HG02610 (cell line): ENCODE data around the gene SLC25A53.
"Not testable (repeated sequence)": the region's sequence is repeated elsewhere in the genome, so short reads cannot be mapped to it uniquely, and the experiment has no call there.

Experiments used
- ATAC-seq: cut with Tn5 transposase; IDR thresholded peaks from one replicate; pipeline ENCODE4 v1.9.1; 2021; ENCODE audit warnings: mild to moderate bottlenecking, moderate library complexity; ENCODE audit not compliant: unreplicated experiment

SLC25A53 gene

DNA sequence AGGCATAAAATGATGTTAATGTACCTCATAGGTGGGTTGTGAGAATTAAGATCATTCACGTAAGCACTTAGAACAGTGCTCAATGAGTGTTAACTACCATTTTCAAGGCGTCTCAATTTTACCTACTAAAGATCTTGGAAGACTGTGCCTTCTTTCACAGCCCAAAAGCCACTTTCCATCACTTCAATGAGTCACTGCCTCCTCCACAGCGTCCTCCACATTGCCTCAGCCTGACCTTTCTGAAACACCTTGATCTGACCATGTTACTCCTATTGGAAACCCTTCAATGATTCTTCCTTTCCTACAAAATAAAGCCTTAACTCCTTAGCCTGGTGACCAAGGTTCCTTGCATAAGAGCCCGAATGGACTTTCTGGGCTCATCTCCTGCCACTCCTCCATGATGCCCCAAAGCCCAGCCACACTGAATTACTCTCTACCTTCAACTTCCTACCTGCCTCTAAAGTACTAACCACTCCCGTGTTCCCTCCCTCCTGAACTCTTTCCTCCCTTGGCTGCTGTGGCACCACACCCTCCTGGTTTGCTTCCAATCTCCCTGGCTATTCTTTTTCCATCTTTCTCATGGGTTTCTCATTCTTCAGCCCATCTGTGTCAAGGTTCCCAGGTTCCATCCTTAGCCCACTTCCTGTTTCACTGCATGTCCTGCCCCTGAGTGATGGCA is 22.1 kb downstream of the SLC25A53 start:
- no peak for ATAC-seq

DNA sequence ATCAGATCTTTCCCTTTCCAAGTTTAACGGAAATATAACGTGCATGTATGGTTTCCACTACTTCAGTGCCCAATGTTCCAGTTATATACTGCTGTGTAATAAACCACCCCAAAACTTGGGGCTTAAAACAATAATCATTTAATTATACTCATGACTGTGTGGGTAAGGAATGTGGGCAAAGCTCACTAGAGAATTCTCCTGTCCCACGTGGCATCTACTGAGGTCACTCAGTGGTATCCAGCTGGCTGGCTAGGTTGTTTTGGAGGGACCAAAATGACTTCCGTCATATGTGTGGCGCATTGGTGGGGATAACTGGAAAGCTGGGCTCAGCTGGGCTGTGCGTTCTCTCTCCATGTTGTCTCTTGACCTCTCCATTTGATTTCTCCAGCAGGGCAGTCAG is 26.0 kb downstream of the SLC25A53 start:
- no peak for ATAC-seq

DNA sequence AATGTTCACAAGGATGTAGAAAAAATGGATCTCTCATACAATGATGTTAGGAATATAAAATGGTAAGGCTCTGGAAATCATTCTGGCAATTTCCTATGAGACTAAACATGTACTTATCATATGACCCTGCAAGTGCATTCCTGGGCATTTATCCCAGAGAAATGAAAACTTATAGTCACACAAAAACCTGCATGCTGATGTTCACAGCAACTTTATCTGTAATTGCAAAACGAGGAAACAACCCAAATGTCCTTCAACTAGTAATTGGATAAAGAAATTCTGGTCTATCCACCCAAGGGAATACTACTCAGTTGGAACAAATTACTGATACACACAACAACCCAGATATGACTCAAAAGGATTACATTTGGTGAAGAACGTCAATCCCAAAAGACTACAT is 30.0 kb downstream of the SLC25A53 start:
- no peak for ATAC-seq

DNA sequence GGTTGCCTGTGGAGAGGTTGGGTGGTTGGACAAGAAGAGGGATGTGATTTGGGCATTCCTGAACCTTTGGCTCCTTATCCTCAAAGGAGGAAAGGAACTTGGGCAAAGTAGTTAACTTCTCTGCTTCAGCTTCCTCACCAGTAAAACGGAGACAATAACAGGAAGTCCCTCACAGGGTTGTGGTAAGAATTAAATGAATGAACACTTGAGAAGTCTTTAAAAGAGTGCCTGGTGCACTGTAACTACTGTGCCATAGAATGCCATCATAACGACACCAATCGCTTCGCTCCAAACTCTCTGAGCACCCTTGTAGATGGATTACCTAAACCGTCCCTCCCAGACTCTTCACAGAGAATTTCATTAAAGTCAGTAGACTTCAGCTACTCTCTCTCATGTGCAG is 34.0 kb downstream of the SLC25A53 start:
- peak; percentile 79 for ATAC-seq

DNA sequence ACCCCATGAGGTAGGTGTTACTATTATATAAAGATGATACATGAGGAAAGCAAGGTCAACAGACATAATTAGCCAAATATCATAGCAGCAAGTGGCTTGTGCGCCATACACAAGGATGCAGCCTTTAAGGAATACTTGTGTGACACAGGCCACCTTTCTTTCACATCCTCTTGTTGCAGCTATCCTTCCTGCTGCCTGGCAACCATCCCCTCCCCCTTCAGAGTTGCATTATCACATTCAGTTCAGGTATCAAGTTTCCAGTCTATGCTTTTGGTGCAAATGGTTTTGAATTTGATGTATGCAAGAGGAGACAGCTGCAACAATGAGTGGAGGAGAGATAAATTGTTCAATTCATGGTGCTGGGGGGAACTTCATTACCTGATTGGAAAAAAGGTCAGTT is 38.0 kb downstream of the SLC25A53 start:
- no peak for ATAC-seq

DNA sequence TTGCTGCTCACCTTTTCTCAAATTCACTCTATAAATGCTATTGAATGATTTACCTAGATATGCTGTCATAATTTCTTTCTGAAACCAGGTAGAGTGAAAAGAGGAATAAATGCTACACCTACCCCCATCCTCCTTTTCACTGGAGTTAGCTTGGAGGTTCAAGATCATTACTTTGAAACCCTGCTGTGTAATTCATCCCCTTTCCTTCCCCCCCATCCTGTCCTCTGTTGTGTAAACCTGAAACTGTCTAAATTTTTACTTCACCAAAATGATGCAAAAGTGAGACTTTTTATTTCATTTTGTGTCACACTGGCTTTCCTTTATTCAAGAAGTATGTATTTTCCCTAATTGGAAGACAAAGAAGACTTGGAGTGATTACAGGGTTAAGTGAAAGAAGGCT is 39.0 kb downstream of the SLC25A53 start:
- ATAC-seq = peak; percentile 51

DNA sequence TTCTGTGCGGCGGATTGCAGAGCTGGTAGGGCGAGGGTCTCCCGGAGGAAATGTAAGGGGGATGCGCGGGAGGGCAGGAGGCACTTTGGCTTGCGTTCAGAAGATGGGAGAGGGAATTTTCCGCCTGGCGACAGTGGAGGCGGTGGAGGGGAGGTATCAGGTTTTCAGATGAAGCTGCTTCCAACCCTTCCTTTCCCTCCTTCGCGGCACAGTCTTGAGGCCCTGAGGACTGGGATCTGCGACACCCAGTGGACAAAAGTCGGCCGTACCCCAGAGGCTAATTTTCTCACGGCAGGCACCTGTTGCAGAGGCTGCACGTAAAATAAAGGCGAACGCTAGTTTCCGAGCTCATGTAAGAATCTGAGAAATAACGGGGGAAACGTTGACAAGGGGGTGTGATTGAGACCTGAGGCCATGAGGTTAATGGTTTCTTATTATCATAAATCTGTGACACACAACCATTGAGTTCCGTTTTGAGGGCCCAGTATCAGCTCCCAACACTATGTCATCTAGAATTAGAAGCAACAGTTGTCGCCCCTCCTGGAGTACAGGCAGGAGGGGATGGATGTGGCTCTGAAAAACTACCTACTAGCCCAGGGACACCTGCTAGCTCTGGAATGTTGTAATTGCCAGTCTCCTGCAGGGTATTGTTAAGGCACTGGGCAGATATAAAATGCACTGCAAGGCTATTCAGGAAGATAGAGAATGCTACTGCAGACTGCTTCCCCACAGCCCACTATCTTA is 43.4 kb downstream of the SLC25A53 start:
- ATAC-seq = peak; percentile 44

DNA sequence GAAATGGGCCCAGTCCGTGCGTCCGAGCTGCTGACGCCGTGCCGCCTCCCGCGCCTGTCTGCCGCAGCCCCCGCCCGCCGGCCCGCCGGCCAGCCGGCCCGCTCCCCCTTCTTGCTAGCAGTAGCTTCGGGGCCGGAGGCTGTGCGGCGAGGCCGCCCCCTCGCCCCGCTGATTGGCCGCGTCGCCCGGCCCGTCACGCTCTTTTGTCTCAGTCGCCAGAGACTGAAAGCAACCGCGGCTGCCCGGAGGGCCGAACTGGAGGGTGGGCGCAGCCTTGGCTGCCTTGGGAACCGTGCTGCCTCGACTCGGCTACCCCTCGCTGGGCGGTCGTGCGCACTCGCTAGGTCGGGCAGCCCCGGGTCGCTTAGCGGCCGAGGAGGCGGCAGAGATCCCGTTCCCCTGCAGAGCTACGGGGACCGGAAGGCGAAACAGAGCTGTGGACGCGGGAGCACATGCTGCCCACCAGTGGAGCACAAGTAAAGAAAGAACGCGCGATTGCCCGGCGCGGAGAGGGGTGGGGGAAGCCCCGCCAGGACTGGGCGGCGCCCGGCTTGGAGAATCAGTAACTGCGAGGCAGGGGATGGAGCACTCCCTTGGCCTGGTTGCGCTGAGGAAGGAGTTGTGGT is 44.4 kb downstream of the SLC25A53 start, which contains the start of gene ZCCHC18:
TSS of gene ZCCHC18 (plus strand) at position 198 of the 626 bp plus-strand sequence. CDS start 1,589 bp downstream, outside the sequence.
- ATAC-seq = peak; percentile 74

DNA sequence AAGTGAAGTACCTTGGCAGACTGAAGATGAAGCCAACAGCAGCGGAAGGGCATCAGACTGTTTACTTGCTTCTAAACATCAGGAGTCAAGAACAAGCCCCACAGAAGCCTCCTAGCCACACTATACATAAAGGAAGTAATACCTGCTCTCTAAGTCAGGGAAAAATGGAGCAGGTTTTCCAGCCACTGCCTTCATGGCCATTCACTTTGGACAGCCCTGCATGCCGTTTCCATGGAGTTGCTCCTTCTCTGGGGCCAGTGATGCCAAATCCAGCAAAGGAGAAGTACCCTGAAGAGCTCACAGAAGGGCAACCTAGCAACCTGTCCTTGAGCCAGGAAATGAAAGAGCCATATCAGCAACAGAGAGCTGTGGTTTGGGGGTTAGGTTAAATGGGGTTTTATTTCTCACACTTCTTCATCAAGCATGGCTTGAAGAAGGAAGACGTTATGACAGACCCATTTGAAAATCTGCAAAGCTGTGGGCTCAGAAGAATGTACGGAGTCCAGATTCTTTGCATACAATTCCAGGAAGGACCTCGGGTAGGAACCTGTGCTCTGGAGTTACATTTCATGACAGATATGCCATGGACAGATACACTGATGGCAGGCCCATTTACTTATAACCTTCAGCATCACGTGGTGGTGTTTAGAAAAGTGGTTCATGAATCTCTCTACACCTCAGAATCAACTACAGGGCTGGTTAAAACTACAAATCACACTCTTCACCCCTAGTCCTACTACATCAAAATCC is 46.1 kb downstream of the SLC25A53 start:
- peak; percentile 42 for ATAC-seq

DNA sequence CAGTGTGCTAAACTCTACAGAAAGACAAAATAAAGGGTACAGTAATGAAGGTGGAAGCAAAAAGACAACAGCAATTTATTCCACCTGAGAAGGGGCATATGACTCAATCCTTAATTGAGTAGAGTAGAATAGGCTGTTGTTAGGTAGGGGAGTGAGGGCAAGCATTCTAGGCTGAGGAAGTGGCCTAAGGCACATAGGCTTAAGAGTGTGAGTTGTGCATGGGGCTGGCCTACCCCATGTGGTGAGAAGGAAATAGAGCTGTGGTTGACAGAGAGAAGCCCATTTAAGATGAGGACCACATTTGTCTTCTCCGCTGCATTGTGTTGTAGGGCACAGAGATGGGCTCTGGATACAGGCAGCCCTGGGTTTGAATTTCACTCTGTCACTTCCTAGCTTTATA is 47.9 kb downstream of the SLC25A53 start:
- no peak for ATAC-seq

DNA sequence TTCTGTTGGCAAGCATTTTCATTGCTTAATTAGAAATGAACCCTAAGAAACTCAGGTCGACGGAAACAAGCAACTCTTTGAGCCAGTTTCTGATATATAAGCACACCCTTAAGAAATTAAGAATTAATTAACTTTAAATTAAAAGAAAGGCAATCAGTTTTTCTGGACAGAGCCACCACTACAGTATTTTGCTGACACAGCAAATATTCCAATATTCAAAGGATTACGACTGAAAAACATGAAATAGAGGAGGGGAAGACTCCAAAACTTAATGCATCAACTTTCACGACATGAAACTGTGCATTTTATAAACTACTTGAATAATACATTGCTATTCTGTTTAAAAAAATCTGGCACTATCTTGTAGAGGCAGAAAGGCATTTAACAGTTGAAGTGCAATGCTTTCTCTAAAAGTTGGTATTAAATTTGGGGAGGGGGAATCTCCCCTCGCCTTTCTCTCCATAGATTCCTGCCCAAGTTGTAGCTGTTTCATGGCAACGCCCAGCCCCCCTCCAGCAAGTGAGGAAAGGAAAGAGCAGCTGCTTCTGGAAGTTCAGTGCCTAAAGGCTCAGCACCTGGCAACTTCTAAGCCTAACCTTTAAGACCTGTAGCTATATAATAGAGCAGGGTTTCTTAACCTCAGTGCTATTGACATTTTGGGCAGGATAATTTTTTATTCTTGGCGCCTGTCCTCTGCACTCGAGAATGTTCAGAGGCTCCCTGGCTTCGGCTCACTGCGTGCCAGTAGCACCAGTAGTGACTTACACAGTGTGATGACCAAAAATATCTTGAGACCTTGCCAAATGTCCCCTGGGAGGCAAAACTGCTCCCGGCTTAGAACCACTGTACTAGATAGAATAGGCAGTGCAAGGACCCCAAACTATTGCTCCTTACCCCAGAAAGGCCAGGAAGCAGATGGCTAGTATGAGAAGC is 51.2 kb downstream of the SLC25A53 start:
- ATAC-seq = no peak

DNA sequence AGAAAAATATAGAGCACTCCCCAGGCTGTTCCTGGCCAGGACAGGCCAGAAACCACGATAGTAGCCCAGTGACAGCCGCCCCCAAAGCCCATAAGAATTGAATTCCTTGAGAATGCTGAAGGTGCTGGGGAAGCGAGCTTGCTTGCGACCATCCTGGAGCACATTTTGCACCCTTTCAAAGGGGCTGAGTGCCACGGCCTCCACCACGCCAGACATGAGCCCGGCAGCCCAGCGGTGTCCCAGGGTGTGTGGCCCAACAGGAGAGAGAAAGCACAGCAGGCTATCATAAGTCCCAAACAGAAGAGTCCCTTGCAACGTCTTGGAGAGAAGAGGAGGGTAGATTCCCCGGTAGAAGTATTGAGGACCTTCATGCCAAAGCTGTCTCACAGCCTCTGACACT is 52.1 kb downstream of the SLC25A53 start:
- no peak for ATAC-seq

DNA sequence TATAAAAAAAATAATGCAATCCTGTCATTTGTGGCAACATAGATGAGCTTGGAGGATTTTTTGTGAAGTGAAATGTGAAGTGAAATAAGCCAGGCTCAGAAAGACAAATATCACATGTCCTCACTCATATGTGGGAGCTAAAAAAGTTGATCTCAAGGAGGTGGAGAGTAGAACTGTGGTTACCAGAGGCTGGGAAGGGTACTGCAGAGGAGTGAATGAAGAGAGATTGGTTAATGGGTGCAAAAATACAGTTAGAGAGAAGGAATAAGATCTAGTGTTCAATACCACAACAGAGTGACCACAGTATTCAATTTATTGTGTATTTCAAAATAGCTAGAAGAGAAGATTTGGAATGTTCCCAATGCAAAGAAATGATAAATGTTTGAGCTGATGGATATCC is 57.9 kb downstream of the SLC25A53 start:
- no peak for ATAC-seq

DNA sequence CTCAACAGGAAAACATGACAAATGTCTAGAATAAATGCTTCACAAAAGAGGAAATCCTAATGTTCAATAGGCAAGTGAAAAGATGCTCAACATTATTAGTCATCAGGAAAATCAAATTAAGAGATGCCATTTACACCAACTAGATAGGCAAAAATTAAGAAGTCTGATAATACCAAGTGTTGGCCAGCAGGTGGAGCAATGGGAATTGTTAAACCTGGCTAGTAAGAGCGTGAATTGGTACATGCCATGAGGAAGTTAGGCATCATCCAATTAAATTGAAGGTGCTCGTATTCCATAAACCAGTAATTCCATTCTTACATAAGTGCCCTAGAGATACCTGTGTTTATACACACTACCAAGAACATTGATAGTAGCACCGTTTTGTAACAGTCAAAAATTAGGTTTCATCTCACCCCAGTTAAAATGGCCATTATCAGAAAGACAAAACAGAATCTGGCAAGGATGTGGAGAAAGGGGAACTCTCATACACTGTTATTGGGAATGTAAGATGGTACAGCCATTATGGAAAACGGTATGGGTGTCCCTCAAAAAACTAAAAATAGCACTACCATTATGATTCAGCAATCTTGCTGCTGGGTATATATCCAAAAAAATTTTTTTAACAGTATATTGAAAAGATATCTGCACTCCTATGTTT is 58.5 kb downstream of the SLC25A53 start:
- ATAC-seq = peak; percentile 74

DNA sequence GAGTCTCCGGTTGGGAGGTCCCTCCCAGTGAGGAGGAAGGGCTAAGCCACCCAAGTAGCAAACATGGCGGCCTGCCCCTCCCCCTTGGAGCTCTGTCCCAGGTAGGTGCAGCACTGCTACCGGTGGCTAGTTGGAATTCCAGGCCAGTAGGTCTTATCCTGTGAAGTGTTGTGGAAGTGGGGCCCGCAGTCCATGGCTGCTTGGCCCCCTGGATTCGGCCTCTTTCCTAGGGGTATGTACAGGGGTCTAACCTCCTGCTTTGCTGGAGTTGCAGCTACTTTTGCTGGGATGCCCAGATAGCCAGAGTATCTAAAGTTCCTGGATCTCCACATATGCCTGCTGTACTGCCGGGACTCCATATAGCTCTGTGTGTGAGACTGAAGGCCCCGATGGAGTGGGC is 70.9 kb downstream of the SLC25A53 start:
- no peak for ATAC-seq

DNA sequence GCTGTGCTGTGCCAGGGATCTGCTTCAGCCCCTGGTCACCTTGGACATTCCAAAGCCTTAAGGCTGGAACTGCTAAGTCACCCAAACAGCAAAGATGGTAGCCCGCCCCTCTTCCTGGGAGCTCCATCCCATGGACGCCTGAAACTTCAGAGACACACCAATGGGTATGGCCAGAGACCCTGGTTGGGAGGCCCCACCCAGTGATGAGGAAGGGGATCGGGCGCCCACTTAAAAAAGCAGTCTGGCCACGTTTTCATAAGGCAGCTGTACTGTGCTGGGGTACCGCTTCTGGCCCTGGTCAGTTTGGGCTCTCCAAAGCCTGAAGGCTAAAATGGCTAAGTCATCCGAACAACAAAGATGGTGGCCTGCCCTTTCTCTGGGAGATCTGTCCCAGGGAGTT is 71.3 kb downstream of the SLC25A53 start:
- ATAC-seq = no peak

DNA sequence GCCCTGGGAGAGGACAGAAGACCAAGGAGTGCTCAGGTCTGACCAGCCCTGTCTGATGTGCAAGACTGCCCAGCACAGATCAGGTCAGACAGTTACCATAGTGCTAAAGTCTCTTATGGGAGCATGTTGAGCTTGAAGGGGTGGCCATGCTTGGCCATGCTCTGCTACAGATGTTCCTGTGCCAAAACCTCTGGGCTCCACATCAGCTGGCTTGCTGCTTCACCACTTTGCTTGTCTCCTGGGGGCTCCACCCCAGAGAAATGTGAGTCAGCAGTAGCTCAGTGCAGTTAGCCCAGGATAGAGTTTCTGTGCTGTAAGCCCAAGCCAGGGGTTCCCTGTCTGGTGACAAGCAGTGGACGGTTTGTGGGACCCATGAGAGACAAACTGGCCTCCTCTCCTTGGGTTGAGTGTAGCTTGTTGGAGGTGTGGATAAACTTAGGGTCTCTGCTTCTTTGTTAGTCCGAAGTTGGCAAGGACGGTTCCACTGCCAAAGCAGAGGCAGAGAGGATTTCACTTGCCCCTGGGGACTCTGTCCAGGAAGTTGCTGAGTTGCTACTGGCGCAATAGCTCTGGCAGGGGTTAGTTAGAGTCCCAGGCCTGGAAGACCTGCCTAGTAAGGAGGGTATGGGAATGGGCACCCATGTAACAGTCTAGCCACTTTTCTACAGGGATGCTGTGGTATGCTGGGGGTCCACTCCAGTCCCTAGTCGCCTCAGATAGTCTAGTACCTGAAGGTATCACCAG is 72.1 kb downstream of the SLC25A53 start:
- ATAC-seq = no peak

DNA sequence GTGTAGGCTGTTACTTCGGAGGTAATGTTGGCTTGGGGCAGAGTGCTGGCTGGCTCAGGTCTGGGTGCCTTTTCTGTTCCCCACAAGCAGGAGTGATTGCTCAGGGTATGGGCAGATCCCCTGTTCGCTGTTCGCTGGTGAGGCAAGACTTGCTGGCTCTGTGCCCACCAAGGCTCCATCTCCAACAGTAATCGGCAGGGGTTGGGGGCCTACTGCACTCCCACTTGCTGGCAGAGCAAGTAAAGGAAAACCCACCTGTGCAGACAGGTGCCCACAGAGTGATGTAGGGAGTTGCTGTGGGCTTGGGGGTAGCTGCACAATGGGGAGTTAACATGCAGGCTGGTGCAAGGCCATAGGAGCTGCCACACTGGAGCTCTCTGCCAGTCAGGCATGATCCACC is 72.7 kb downstream of the SLC25A53 start:
- no peak for ATAC-seq

DNA sequence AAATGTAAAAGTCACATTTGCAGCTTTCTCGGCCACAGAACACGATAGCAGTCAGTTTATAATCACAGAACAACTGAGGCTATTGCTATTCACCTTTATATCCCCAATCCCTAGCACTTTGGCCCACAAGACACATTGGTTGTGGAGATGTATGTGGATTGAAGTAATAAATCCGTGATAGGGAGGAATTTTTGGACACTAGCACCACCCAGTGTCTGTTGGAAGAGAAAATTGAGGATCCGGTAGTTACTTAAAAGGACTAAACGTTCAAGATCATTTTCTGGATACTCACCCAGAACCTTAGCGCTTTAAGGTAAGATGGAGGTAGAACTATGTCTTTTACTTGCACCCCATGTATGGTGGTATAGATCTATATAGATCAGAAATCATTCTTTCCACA is 79.0 kb downstream of the SLC25A53 start:
- not testable (repeated sequence) for ATAC-seq
